ACC112 (cell line): ENCODE data around the gene ZNF346.
"Not testable (repeated sequence)": the region's sequence is repeated elsewhere in the genome, so short reads cannot be mapped to it uniquely, and the experiment has no call there.

Source experiments
- H2AFZ ChIP-seq: fragments of 200-600 bp; sonication (generic); one replicate; pipeline ENCODE4 v1.6.0; 2017; ENCODE audit warnings: antibody characterized with exemption, low read length; ENCODE audit not compliant: unreplicated experiment
- H3K27ac ChIP-seq: fragments of 200-600 bp; sonication (generic); 2 replicates; pipeline ENCODE4 v1.5.1; 2014; ENCODE audit warnings: low read depth, mild to moderate bottlenecking, antibody characterized with exemption, low read length, moderate library complexity
- H3K27me3 ChIP-seq: fragments of 200-600 bp; sonication (generic); 2 replicates; pipeline ENCODE4 v1.6.1; 2014; ENCODE audit warnings: mild to moderate bottlenecking, antibody characterized with exemption, low read length, moderate library complexity, mixed read lengths; ENCODE audit not compliant: insufficient read depth
- H3K36me3 ChIP-seq: fragments of 200-600 bp; sonication (generic); 2 replicates; pipeline ENCODE4 v1.6.1; 2016; ENCODE audit warnings: mild to moderate bottlenecking, antibody characterized with exemption, low read length, moderate library complexity, mixed read lengths; ENCODE audit not compliant: insufficient read depth
- H3K4me1 ChIP-seq: fragments of 200-600 bp; sonication (generic); one replicate; pipeline ENCODE4 v1.6.1; 2016; ENCODE audit warnings: low read length, mixed read lengths; ENCODE audit not compliant: insufficient read depth, unreplicated experiment, control insufficient read depth
- H3K4me3 ChIP-seq: fragments of 200-600 bp; sonication (generic); 2 replicates; pipeline ENCODE4 v1.5.1; 2014; ENCODE audit warnings: mild to moderate bottlenecking, low read depth, low read length
- H3K79me2 ChIP-seq: fragments of 200-600 bp; sonication (generic); one replicate; pipeline ENCODE4 v1.6.0; 2016; ENCODE audit warnings: low read length; ENCODE audit not compliant: control insufficient read depth, unreplicated experiment, insufficient read depth

The ZNF346 gene

GRCh38 chr5:177022386-177023302 is at the start of gene ZNF346:
ZNF346 (plus strand) TSS chr5:177022696; CDS start chr5:177022739, 43 bp downstream.
- Histone ChIP-seq H3K4me1 (peaks cover 29% of the 10 kb centered on the region), H3K36me3 (peaks cover 4% of the 10 kb centered on the region; the same call in 1 of the 2 replicates), H3K27me3 (no peaks in the 10 kb centered on the region), H3K27ac (peak within 1 kb of the TSS; percentile 47), H3K79me2 (peaks cover 43% of the 10 kb centered on the region), H3K4me3 (peak within 1 kb of the TSS; percentile 98), H2AFZ (peak within 1 kb of the TSS; percentile 99)

- H3K4me1 ChIP-seq = no peaks in the 10 kb centered on the region
- no peak overlapping the region for H2AFZ ChIP-seq
- H3K36me3 ChIP-seq = peaks cover 7% of the 10 kb centered on the region
- no peak overlapping the region for H3K4me3 ChIP-seq
- no peaks in the 10 kb centered on the region for H3K27me3 ChIP-seq
- no peak overlapping the region for H3K27ac ChIP-seq
- no peaks in the 10 kb centered on the region for H3K79me2 ChIP-seq
These were observed 42.8 kb upstream of the ZNF346 start for GRCh38 chr5:176979669-176980068.

GRCh38 chr5:176980818-176981217 is 41.7 kb upstream of the ZNF346 start:
- Histone ChIP-seq H3K4me3 (no peak overlapping the region), H3K36me3 (peaks cover 4% of the 10 kb centered on the region; the same call in 1 of the 2 replicates), H3K27me3 (no peaks in the 10 kb centered on the region), H2AFZ (no peak overlapping the region), H3K4me1 (no peaks in the 10 kb centered on the region), H3K79me2 (peaks cover 4% of the 10 kb centered on the region), H3K27ac (no peak overlapping the region)

- not testable (repeated sequence) for H3K27me3 ChIP-seq, H3K4me3 ChIP-seq, H3K36me3 ChIP-seq, H3K4me1 ChIP-seq, H2AFZ ChIP-seq, H3K27ac ChIP-seq
- peaks cover 25% of the 10 kb centered on the region for H3K79me2 ChIP-seq
These were observed 39.4 kb upstream of the ZNF346 start for GRCh38 chr5:176983112-176983511.

- H3K4me1 ChIP-seq, H3K36me3 ChIP-seq, H3K4me3 ChIP-seq, H3K27ac ChIP-seq, H2AFZ ChIP-seq, H3K27me3 ChIP-seq: not testable (repeated sequence)
- peaks cover 29% of the 10 kb centered on the region for H3K79me2 ChIP-seq
These were observed 38.9 kb upstream of the ZNF346 start for GRCh38 chr5:176983593-176983992.

GRCh38 chr5:176984176-176984575 is 38.3 kb upstream of the ZNF346 start:
- peaks cover 34% of the 10 kb centered on the region for H3K79me2 ChIP-seq
- not testable (repeated sequence) for H2AFZ ChIP-seq, H3K4me1 ChIP-seq

GRCh38 chr5:176985516-176985915 is 37.0 kb upstream of the ZNF346 start:
- Histone ChIP-seq H2AFZ (no peak overlapping the region), H3K27ac (no peak overlapping the region), H3K4me1 (no peaks in the 10 kb centered on the region), H3K4me3 (no peak overlapping the region), H3K36me3 (no peaks in the 10 kb centered on the region), H3K27me3 (no peaks in the 10 kb centered on the region), H3K79me2 (peaks cover 46% of the 10 kb centered on the region)

More at GRCh38 chr5:176984176-176984575, 38.3 kb upstream of the ZNF346 start:
- H3K36me3 ChIP-seq, H3K27me3 ChIP-seq, H3K4me3 ChIP-seq, H3K27ac ChIP-seq: not testable (repeated sequence)

GRCh38 chr5:176986280-176986679 is 36.2 kb upstream of the ZNF346 start:
- Histone ChIP-seq H2AFZ (no peak overlapping the region), H3K4me3 (no peak overlapping the region), H3K36me3 (no peaks in the 10 kb centered on the region), H3K27me3 (no peaks in the 10 kb centered on the region), H3K79me2 (peaks cover 51% of the 10 kb centered on the region), H3K27ac (no peak overlapping the region), H3K4me1 (no peaks in the 10 kb centered on the region)

- Histone ChIP-seq H3K4me1 (no peaks in the 10 kb centered on the region), H2AFZ (no peak overlapping the region), H3K4me3 (no peak overlapping the region), H3K27me3 (no peaks in the 10 kb centered on the region), H3K27ac (no peak overlapping the region), H3K36me3 (no peaks in the 10 kb centered on the region), H3K79me2 (peaks cover 62% of the 10 kb centered on the region)
These were observed 34.9 kb upstream of the ZNF346 start for GRCh38 chr5:176987583-176987982.

GRCh38 chr5:176993081-176993480 is 29.4 kb upstream of the ZNF346 start:
- H3K27me3 ChIP-seq, H3K27ac ChIP-seq, H3K36me3 ChIP-seq, H2AFZ ChIP-seq, H3K4me3 ChIP-seq: not testable (repeated sequence)
- peaks cover 89% of the 10 kb centered on the region for H3K79me2 ChIP-seq
- peaks cover 26% of the 10 kb centered on the region for H3K4me1 ChIP-seq
